ENCODE measurements around the gene DENND5A.

DNA sequence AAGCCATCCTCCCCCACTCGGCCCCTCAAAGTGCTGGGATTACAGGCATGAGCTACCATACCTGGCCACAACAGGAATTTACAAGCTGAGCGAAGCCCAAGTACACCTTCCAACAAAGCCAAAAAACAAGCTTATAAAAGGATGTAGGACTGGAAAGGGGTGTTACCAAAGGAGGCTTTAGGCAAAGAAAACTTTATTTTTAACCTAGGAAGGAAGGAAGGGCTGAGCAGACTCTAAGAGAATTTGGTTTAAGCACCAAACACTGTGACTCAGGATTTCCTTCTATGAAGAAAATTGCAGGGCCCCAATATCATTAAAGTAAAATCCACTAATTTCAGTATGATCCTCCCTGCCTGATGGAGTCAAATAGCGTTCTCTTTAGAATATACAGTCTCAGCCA lies 12.1 kb downstream of the DENND5A start:
- TF ChIP-seq, protein P1, sequence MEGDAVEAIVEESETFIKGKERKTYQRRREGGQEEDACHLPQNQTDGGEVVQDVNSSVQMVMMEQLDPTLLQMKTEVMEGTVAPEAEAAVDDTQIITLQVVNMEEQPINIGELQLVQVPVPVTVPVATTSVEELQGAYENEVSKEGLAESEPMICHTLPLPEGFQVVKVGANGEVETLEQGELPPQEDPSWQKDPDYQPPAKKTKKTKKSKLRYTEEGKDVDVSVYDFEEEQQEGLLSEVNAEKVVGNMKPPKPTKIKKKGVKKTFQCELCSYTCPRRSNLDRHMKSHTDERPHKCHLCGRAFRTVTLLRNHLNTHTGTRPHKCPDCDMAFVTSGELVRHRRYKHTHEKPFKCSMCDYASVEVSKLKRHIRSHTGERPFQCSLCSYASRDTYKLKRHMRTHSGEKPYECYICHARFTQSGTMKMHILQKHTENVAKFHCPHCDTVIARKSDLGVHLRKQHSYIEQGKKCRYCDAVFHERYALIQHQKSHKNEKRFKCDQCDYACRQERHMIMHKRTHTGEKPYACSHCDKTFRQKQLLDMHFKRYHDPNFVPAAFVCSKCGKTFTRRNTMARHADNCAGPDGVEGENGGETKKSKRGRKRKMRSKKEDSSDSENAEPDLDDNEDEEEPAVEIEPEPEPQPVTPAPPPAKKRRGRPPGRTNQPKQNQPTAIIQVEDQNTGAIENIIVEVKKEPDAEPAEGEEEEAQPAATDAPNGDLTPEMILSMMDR (IDR thresholded peaks at IDR 0.05) = no peak
- TF ChIP-seq POLR2A (IDR thresholded peaks at IDR 0.05) = no peak
